Measurements from ENCODE around the gene CXADR.

- TF ChIP-seq, protein P1, sequence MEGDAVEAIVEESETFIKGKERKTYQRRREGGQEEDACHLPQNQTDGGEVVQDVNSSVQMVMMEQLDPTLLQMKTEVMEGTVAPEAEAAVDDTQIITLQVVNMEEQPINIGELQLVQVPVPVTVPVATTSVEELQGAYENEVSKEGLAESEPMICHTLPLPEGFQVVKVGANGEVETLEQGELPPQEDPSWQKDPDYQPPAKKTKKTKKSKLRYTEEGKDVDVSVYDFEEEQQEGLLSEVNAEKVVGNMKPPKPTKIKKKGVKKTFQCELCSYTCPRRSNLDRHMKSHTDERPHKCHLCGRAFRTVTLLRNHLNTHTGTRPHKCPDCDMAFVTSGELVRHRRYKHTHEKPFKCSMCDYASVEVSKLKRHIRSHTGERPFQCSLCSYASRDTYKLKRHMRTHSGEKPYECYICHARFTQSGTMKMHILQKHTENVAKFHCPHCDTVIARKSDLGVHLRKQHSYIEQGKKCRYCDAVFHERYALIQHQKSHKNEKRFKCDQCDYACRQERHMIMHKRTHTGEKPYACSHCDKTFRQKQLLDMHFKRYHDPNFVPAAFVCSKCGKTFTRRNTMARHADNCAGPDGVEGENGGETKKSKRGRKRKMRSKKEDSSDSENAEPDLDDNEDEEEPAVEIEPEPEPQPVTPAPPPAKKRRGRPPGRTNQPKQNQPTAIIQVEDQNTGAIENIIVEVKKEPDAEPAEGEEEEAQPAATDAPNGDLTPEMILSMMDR (IDR thresholded peaks at IDR 0.05) = no peak
- no peak for TF ChIP-seq POLR2AphosphoS5 (IDR thresholded peaks at IDR 0.05)
Observed at GRCh38 chr21:17519208-17519738, 6.4 kb downstream of the CXADR start.
